ENCODE data around the gene CYP51A1.

Gene CYP51A1

GRCh38 chr7:92075455-92076158 is 58.7 kb downstream of the CYP51A1 start:
- Histone ChIP-seq H3F3A (ENCODE audit: insufficient read depth) (no peaks in the 10 kb centered on the region; the same call in 1 of the 2 replicates), H3K36me3 (ENCODE audit: low read length) (peaks cover 8% of the 10 kb centered on the region; the same call in 1 of the 2 replicates), H3K4me3 (ENCODE audit: insufficient read depth, low read length, poor library complexity, severe bottlenecking) (no peak overlapping the region), H3K79me2 (ENCODE audit: insufficient read depth, low read length) (no peaks in the 10 kb centered on the region), H2AFZ (ENCODE audit: low read depth, low read length, severe bottlenecking) (no peak overlapping the region), H3K9ac (ENCODE audit: low read length) (no peak overlapping the region), H3K27me3 (ENCODE audit: low read length) (no peaks in the 10 kb centered on the region), H4K20me1 (ENCODE audit: low read depth, low read length) (no peaks in the 10 kb centered on the region), H3K9me2 (replicated peaks; ENCODE audit: insufficient read depth, low read length) (no peaks in the 10 kb centered on the region), H3K9me3 (ENCODE audit: insufficient read depth, low read length) (no peaks in the 10 kb centered on the region), H3K27ac (ENCODE audit: low read depth, low read length) (no peak overlapping the region), H3K4me2 (ENCODE audit: low read depth, low read length, poor library complexity, severe bottlenecking) (no peak overlapping the region)
- TF ChIP-seq EZH2phosphoT487 (conservative IDR thresholded peaks at IDR 0.05; ENCODE audit: low read length): no peak
- TF ChIP-seq CTCF (IDR thresholded peaks at IDR 0.05; ENCODE audit: insufficient read depth, low read length, poor library complexity, severe bottlenecking): no peak

GRCh38 chr7:92072708-92073107 is 61.6 kb downstream of the CYP51A1 start:
- Histone ChIP-seq H4K20me1 (ENCODE audit: low read depth, low read length) (no peaks in the 10 kb centered on the region), H3K9me2 (replicated peaks; ENCODE audit: insufficient read depth, low read length) (no peaks in the 10 kb centered on the region), H3K27ac (ENCODE audit: low read depth, low read length) (no peak overlapping the region), H3K9me3 (ENCODE audit: insufficient read depth, low read length) (no peaks in the 10 kb centered on the region), H3K4me3 (ENCODE audit: insufficient read depth, low read length, poor library complexity, severe bottlenecking) (no peak overlapping the region), H2AFZ (ENCODE audit: low read depth, low read length, severe bottlenecking) (no peak overlapping the region), H3K4me2 (ENCODE audit: low read depth, low read length, poor library complexity, severe bottlenecking) (no peak overlapping the region), H3K79me2 (ENCODE audit: insufficient read depth, low read length) (no peaks in the 10 kb centered on the region), H3K27me3 (ENCODE audit: low read length) (no peaks in the 10 kb centered on the region), H3K9ac (ENCODE audit: low read length) (no peak overlapping the region), H3F3A (ENCODE audit: insufficient read depth) (no peaks in the 10 kb centered on the region; the same call in 1 of the 2 replicates), H3K36me3 (ENCODE audit: low read length) (peaks cover 8% of the 10 kb centered on the region; the same call in 1 of the 2 replicates)
- no peak for TF ChIP-seq EZH2phosphoT487 (conservative IDR thresholded peaks at IDR 0.05; ENCODE audit: low read length)
- no peak for TF ChIP-seq CTCF (IDR thresholded peaks at IDR 0.05; ENCODE audit: insufficient read depth, low read length, poor library complexity, severe bottlenecking)

- TF ChIP-seq CTCF (IDR thresholded peaks at IDR 0.05; ENCODE audit: insufficient read depth, low read length, poor library complexity, severe bottlenecking): no peak
- TF ChIP-seq EZH2phosphoT487 (conservative IDR thresholded peaks at IDR 0.05; ENCODE audit: low read length): no peak
- Histone ChIP-seq H3K36me3 (ENCODE audit: low read length) (peaks cover 8% of the 10 kb centered on the region; the same call in 1 of the 2 replicates), H3K9ac (ENCODE audit: low read length) (no peak overlapping the region), H3F3A (ENCODE audit: insufficient read depth) (no peaks in the 10 kb centered on the region; the same call in 1 of the 2 replicates), H3K27me3 (ENCODE audit: low read length) (no peaks in the 10 kb centered on the region), H3K79me2 (ENCODE audit: insufficient read depth, low read length) (no peaks in the 10 kb centered on the region), H4K20me1 (ENCODE audit: low read depth, low read length) (no peaks in the 10 kb centered on the region), H3K9me2 (replicated peaks; ENCODE audit: insufficient read depth, low read length) (no peaks in the 10 kb centered on the region), H3K4me3 (ENCODE audit: insufficient read depth, low read length, poor library complexity, severe bottlenecking) (no peak overlapping the region), H3K27ac (ENCODE audit: low read depth, low read length) (no peak overlapping the region), H3K4me2 (ENCODE audit: low read depth, low read length, poor library complexity, severe bottlenecking) (no peak overlapping the region), H3K9me3 (ENCODE audit: insufficient read depth, low read length) (no peaks in the 10 kb centered on the region), H2AFZ (ENCODE audit: low read depth, low read length, severe bottlenecking) (no peak overlapping the region)
These were observed 62.2 kb downstream of the CYP51A1 start for GRCh38 chr7:92072121-92072520.

Measured in SU-DHL-6 (cell line).